ENCODE data around the gene DUSP9.
A peak's percentile ranks its signal among the peaks of the same experiment; 100 is the strongest.

Gene DUSP9

GRCh38 chrX:153649178-153649914, 2.3 kb downstream of the DUSP9 start:
- DNase-seq (ENCODE audit: low read depth) = no peak

- DNase-seq (ENCODE audit: low read depth) = no peak
Measured at GRCh38 chrX:153649915-153650782, 3.1 kb downstream of the DUSP9 start.

- no peak for DNase-seq (ENCODE audit: low read depth)
Measured at GRCh38 chrX:153650959-153651358, 4.0 kb downstream of the DUSP9 start.

GRCh38 chrX:153651540-153652079, 4.6 kb downstream of the DUSP9 start:
- no peak for DNase-seq (ENCODE audit: low read depth)

- no peak for DNase-seq (ENCODE audit: low read depth)
Measured at GRCh38 chrX:153653556-153653955, 6.6 kb downstream of the DUSP9 start.

GRCh38 chrX:153657161-153657560, 10.2 kb downstream of the DUSP9 start:
- no peak for DNase-seq (ENCODE audit: low read depth)

GRCh38 chrX:153659268-153659667, 12.3 kb downstream of the DUSP9 start:
- DNase-seq (ENCODE audit: low read depth) = no peak

GRCh38 chrX:153662266-153662665, 15.3 kb downstream of the DUSP9 start:
- DNase-seq (ENCODE audit: low read depth) = peak; percentile 35

- DNase-seq (ENCODE audit: low read depth) = no peak
Measured at GRCh38 chrX:153665726-153666306, 18.8 kb downstream of the DUSP9 start.

- DNase-seq (ENCODE audit: low read depth) = no peak
Measured at GRCh38 chrX:153667281-153667955, 20.4 kb downstream of the DUSP9 start.

- DNase-seq (ENCODE audit: low read depth) = peak; percentile 47
Measured at GRCh38 chrX:153667956-153668396, 21.0 kb downstream of the DUSP9 start.

GRCh38 chrX:153668423-153669173, 21.6 kb downstream of the DUSP9 start:
- no peak for DNase-seq (ENCODE audit: low read depth)

- peak; percentile 23 for DNase-seq (ENCODE audit: low read depth)
Measured at GRCh38 chrX:153669174-153669890, 22.3 kb downstream of the DUSP9 start.

- no peak for DNase-seq (ENCODE audit: low read depth)
Measured at GRCh38 chrX:153669901-153670731, 23.1 kb downstream of the DUSP9 start.

- no peak for DNase-seq (ENCODE audit: low read depth)
Measured at GRCh38 chrX:153670748-153671588, 24.0 kb downstream of the DUSP9 start.

- DNase-seq (ENCODE audit: low read depth) = no peak
Measured at GRCh38 chrX:153671589-153672530, 24.9 kb downstream of the DUSP9 start.

Data from activated T-helper 1 cell treated with Interleukin-2 at 50 U/mL for 16 hours (primary cell).